ENCODE data around the gene TMEM127.
"Not testable (repeated sequence)": the region's sequence is repeated elsewhere in the genome, so short reads cannot be mapped to it uniquely, and the experiment has no call there.

TMEM127 gene, protein sequence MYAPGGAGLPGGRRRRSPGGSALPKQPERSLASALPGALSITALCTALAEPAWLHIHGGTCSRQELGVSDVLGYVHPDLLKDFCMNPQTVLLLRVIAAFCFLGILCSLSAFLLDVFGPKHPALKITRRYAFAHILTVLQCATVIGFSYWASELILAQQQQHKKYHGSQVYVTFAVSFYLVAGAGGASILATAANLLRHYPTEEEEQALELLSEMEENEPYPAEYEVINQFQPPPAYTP

DNA sequence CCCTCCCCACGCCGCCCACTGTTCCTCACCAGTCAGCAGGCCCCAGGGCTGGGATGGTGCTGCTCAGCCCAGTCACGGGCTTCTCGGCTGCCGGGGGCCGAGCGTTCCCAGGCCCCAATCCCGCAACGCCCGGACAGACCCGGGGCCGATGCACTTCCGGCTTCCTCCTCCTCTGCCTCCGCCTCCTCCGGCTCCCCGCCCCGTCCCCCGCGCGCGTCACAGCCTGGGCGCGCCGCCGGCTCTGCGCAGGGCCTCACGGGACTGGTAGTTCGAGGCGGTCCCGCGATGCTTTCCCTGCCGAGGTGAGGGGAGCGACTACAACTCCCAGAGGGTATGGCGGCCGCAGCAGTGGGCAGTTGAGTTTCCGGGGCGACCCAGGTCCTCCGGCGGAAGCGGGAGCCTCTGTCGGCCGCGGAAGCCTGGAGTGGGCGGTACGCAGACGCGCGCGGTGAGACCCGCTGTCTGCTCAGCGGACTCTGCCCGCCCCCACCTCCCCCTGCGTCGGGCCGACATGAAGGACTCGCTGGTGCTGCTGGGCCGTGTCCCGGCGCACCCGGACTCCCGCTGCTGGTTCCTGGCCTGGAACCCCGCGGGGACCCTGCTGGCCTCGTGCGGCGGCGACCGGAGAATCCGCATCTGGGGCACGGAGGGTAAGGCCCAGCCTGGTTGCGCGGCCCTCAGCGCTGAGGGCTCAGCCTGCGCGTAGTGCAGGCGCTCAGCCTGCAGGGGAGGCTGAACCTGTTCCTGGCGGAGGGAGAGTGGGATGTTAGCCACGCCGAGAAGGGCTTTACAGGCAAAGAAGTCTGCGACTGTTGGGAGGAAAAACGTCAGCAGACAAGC is at the start of gene TMEM127, which contains the start of gene CIAO1:
TMEM127 (minus strand) TSS at position 158 of the 840 bp plus-strand sequence. CDS start 616 bp downstream, outside the sequence.
CIAO1 (plus strand) TSS at position 386 of the 840 bp plus-strand sequence; CDS start at position 512, 126 bp downstream.
- peak within 1 kb of the TSS; percentile 85 for H3K27ac Mint-ChIP-seq
- peak within 1 kb of the TSS; percentile 93 for H3K4me3 Mint-ChIP-seq
- H3K36me3 Mint-ChIP-seq: peaks cover 75% of the 10 kb centered on the region
- peak; percentile 95 to 99 for DNase-seq (ENCODE audit: low spot score in 2 of 2)
- peak; percentile 94 for ATAC-seq
- no peaks in the 10 kb centered on the region for H3K9me3 Mint-ChIP-seq
- H3K4me1 Mint-ChIP-seq: peaks cover 44% of the 10 kb centered on the region

DNA sequence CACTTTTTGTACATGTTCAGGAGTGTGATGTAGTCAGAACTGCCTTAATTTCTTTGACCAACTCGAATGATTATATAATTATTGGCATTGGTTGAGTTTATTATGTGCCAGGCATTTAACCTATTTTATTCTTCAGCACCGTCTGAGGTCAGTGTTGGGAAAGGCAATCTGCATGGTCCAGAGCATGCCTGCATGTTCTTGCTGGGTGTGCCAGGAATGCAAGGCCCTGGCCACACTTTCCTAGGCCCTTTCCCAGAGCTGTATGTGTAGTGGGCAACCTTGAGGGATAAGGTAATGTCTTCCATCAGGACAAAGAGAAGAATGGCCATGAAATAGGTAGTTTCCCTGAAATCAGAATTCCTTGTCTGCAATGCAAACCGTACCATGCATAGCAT is 49.2 kb upstream of the TMEM127 start:
- Mint-ChIP-seq H3K36me3 (peaks cover 12% of the 10 kb centered on the region), H3K4me1 (peaks cover 56% of the 10 kb centered on the region), H3K27ac (peak overlapping the region; percentile 92), H3K9me3 (no peaks in the 10 kb centered on the region), H3K4me3 (peak overlapping the region; percentile 66)
- DNase-seq (ENCODE audit: low spot score in 2 of 2) (no peak), ATAC-seq (no peak)

DNA sequence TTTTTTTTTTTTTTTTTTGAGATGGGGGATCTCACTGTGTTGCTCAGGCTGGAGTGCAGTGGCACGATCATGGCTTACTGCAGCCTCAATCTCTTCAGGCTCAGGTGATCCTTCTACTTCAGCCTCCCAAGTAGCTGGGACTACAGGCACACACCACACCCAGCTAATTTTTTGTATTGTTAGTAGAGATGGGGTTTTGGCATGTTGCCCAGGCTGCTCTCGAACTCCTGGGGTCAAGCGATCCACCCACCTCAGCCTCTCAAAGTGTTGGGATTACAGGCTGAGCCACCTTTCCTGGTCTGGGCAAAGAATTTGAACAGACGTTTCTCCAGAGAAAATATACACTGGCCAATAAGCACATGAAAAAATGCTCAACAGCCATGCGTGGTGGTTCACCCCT is 42.5 kb upstream of the TMEM127 start:
- H3K9me3 Mint-ChIP-seq: no peaks in the 10 kb centered on the region
- peaks cover 41% of the 10 kb centered on the region for H3K36me3 Mint-ChIP-seq
- DNase-seq (ENCODE audit: low spot score in 2 of 2) (no peak), ATAC-seq (no peak)
- H3K4me1 Mint-ChIP-seq: peaks cover 46% of the 10 kb centered on the region
- no peak overlapping the region for H3K27ac Mint-ChIP-seq
- no peak overlapping the region for H3K4me3 Mint-ChIP-seq

DNA sequence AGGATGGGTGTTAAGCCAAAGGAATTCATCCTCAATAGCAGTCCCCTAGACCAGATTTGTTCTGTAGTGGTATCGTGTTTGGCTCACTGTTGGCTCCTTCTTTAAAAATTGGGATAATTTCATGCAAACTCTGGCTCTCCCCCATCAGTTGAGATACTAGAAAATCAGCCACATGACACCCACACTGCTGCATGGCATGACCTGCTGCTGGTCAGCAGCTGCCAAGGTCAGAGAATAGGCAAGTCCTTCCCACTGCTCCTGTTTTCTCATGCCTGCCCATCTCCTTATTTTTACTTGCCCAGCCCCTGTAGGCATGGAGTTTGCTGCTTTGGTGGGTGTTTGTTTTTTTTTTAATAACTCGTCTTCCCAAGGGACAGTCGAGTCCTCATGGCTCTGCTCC is 40.6 kb upstream of the TMEM127 start:
- H3K4me3 Mint-ChIP-seq: peak overlapping the region; percentile 100
- no peaks in the 10 kb centered on the region for H3K9me3 Mint-ChIP-seq
- ATAC-seq: no peak
- DNase-seq (ENCODE audit: low spot score in 2 of 2): no peak
- H3K36me3 Mint-ChIP-seq: peaks cover 55% of the 10 kb centered on the region
- peaks cover 47% of the 10 kb centered on the region for H3K4me1 Mint-ChIP-seq
- peak overlapping the region; percentile 99 for H3K27ac Mint-ChIP-seq

DNA sequence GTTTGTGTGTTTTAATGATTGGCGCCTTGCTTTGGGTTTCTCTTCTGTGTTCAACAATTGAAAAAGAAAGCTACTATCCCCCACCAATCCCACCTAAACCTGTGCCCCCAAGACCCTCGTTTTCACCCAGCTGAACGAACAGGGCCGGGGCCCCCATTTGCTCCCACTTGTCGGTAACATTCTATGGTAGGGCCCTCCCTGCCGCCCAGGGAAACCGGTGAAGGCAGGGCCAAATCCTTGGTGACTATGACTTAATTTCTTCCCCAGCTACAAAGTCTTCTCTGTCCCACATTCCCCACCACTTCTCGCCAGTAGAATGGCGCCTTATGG is 40.1 kb upstream of the TMEM127 start:
- peaks cover 51% of the 10 kb centered on the region for H3K4me1 Mint-ChIP-seq
- ATAC-seq (no peak), DNase-seq (ENCODE audit: low spot score in 2 of 2) (peak in 1 of 2 donors; percentile 56)
- peaks cover 59% of the 10 kb centered on the region for H3K36me3 Mint-ChIP-seq
- peak overlapping the region; percentile 99 for H3K27ac Mint-ChIP-seq
- H3K9me3 Mint-ChIP-seq: no peaks in the 10 kb centered on the region
- peak overlapping the region; percentile 100 for H3K4me3 Mint-ChIP-seq

DNA sequence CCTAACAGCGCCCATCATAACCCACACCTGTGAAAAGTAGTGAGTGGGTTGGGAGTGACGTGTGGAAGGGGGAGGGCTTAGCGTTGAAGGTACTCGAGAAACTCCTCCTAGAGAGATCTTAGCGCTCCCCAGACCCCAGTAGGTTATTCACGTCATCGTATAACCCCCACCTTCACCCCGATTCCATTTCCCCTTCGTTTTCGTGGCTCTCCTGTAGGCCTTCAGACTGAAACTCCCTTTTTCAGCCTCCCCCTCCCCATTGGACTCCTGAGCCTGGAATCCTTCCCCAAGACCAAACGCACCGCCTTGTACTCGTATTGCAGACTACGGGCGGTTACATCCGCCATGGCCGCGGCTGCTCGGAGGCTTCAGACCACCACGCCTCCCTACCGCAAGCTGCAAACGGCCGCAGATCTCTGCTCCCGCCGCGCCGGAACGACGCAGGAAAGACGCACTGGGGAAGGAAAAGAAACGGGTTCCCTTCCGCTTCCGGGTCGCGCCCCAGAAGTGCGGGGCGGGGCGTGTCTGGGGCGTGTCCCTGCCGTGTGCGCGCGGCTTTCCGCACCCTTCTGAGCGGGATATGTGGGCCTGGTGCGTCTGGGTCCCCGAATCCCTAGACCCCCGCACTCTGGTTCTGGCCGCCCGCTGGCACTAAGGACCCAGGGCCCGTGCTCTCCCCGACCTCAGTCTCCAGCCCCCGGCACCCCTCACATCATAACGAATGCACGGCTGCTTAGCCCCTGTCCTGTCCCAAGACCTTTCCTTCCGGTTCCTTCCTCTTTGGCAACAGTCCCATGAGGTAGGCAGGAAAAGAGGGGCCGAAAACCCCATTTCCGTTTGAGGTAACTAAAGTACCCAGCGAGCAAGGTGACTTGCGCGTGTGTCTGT is 39.5 kb upstream of the TMEM127 start, which contains the start of gene SNRNP200:
SNRNP200 (minus strand) TSS at position 456 of the 888 bp plus-strand sequence; CDS start at position 347, 109 bp downstream.
- Mint-ChIP-seq H3K27ac (peak within 1 kb of the TSS; percentile 99), H3K4me3 (peak within 1 kb of the TSS; percentile 100), H3K36me3 (peaks cover 66% of the 10 kb centered on the region), H3K4me1 (peaks cover 55% of the 10 kb centered on the region), H3K9me3 (no peaks in the 10 kb centered on the region)
- ATAC-seq: peak; percentile 98
- DNase-seq (ENCODE audit: low spot score in 2 of 2): peak; percentile 78 to 93

DNA sequence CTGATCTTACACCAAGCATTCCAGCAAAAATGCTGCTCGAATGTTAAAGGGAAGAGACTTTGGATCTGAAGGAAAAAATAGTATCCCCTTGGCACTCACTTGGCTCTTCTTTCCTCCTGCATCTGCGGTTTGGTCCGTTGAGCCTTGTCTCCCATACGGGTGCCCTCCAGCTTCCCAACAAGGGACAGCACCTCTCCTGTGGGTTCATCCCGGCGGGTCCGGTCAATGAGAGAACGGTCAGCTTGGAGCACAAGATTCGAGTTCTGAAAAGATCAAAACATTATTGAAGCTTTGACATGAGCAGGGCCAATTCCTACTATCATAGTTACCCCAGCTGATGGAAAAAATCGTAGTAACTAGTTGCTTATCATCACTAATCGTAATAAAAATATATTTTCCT is 38.8 kb upstream of the TMEM127 start:
- H3K27ac Mint-ChIP-seq: peak overlapping the region; percentile 99
- H3K4me3 Mint-ChIP-seq: peak overlapping the region; percentile 100
- H3K36me3 Mint-ChIP-seq: peaks cover 73% of the 10 kb centered on the region
- ATAC-seq: no peak
- no peaks in the 10 kb centered on the region for H3K9me3 Mint-ChIP-seq
- H3K4me1 Mint-ChIP-seq: peaks cover 50% of the 10 kb centered on the region
- no peak for DNase-seq (ENCODE audit: low spot score in 2 of 2)

DNA sequence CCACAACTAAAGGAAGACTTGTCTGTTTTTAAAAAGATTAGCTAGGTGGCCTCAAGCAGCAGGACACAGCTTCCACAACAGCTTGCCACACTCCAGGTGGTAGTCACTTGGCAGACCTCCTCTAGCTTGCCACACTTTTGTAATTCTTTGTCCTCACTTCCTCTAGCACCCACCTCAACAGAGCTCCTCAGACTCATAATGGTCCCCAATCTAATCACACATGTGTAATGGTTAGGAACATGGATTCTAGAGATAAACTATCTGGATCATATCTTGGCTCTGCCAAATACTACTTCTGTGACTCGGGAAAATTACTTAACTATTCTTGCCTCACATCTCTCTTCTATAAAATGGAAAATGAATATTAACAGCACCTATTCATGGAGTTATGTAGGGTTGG is 36.1 kb upstream of the TMEM127 start:
- peaks cover 50% of the 10 kb centered on the region for H3K4me1 Mint-ChIP-seq
- H3K9me3 Mint-ChIP-seq: no peaks in the 10 kb centered on the region
- H3K36me3 Mint-ChIP-seq: peaks cover 100% of the 10 kb centered on the region
- H3K27ac Mint-ChIP-seq: peak overlapping the region; percentile 35
- H3K4me3 Mint-ChIP-seq: no peak overlapping the region
- ATAC-seq: no peak
- DNase-seq (ENCODE audit: low spot score in 2 of 2): no peak

DNA sequence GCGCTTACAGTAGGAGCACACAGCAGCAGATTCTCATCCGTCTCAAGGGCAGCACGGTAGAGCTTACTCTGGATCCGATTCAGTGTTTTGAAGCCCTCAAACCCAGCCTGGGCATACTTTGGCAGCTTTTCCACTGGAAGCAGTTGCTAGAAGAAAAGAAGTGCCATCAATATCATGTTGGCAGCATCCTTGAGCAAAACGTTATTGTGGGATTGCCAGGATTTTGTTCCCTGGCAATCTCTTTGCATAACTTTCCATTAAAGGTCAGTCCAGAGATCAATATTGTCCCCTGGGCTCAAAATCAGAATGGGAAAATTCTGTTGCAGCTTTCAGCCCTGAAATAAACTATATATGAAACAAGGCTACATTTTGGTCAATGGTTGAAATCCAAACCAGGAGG is 31.1 kb upstream of the TMEM127 start:
- peaks cover 13% of the 10 kb centered on the region for H3K4me1 Mint-ChIP-seq
- no peak for ATAC-seq
- no peak overlapping the region for H3K27ac Mint-ChIP-seq
- H3K9me3 Mint-ChIP-seq: no peaks in the 10 kb centered on the region
- no peak for DNase-seq (ENCODE audit: low spot score in 2 of 2)
- H3K36me3 Mint-ChIP-seq: peaks cover 100% of the 10 kb centered on the region
- no peak overlapping the region for H3K4me3 Mint-ChIP-seq

DNA sequence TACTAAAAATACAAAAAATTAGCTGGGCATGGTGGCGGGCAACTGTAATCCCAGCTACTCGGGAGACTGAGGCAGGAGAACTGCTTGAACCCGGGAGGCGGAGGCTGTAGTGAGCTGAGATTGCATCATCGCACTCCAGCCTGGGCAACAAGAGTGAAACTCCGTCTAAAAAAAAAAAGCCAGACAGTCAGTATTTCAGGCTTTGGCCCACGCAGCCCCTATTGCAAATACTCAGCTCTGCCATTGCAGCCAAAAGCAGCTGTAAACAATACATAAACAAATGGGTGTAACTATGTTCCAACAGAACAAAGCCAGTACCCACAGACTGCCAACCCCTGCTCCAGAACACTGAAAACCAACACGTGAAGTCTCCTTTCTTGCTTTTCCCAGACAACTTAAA is 28.5 kb upstream of the TMEM127 start:
- not testable (repeated sequence) for ATAC-seq; H3K27ac Mint-ChIP-seq; DNase-seq (ENCODE audit: low spot score in 2 of 2); H3K4me3 Mint-ChIP-seq; H3K4me1 Mint-ChIP-seq; H3K9me3 Mint-ChIP-seq
- peaks cover 100% of the 10 kb centered on the region for H3K36me3 Mint-ChIP-seq

DNA sequence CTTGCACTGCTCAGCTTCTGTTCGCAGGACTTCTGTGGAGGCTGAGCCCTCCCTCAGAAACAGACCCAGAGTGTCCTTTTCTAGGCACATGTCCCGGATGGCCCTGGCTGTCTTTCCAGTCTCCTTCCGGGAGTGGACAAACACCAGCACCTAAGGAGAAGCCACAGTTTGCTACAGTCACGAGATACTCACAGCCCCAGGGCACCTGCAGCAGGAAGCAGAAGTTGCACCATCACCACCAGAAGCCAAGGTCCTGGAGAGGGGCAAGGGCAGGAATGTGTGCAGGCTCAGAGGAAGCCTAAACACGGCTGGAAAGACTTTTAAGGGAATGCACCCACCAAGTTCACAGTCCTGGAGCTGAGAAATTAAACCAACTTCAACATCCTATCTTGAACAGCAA is 26.0 kb upstream of the TMEM127 start:
- no peak overlapping the region for H3K4me3 Mint-ChIP-seq
- H3K36me3 Mint-ChIP-seq: peaks cover 100% of the 10 kb centered on the region
- no peak for DNase-seq (ENCODE audit: low spot score in 2 of 2)
- no peak for ATAC-seq
- H3K9me3 Mint-ChIP-seq: no peaks in the 10 kb centered on the region
- H3K4me1 Mint-ChIP-seq: peaks cover 18% of the 10 kb centered on the region
- peak overlapping the region; percentile 34 for H3K27ac Mint-ChIP-seq

DNA sequence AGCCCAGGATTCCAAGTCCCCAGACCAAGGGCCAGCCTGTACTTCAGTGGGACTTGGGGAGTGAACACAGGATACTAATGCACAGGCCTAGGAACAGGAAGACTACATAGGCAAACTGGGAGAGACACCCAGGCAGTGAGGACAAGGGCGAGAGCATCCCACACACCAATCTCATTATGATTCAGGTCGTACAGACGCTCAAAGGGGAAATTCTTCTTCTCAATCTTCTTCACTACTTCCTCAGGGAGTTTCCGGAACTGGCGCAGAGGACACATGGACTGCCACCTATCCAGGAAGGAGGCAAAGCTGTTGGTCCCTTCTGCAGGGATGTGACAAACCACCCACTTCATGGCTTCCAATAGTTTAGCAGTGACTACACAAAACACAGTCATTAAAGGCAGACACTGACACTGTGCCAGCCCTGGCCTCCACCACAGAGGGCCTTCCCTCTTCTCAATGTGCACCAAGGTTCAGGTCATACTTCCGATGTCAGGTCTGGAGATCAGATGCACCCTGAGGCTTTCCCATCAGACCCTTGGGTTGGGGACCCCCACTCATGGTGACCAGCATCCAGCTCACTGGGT is 21.6 kb upstream of the TMEM127 start:
- ATAC-seq (peak; percentile 56), DNase-seq (ENCODE audit: low spot score in 2 of 2) (no peak)
- H3K9me3 Mint-ChIP-seq: no peaks in the 10 kb centered on the region
- H3K27ac Mint-ChIP-seq: peak overlapping the region; percentile 12
- no peak overlapping the region for H3K4me3 Mint-ChIP-seq
- peaks cover 18% of the 10 kb centered on the region for H3K4me1 Mint-ChIP-seq
- peaks cover 100% of the 10 kb centered on the region for H3K36me3 Mint-ChIP-seq

DNA sequence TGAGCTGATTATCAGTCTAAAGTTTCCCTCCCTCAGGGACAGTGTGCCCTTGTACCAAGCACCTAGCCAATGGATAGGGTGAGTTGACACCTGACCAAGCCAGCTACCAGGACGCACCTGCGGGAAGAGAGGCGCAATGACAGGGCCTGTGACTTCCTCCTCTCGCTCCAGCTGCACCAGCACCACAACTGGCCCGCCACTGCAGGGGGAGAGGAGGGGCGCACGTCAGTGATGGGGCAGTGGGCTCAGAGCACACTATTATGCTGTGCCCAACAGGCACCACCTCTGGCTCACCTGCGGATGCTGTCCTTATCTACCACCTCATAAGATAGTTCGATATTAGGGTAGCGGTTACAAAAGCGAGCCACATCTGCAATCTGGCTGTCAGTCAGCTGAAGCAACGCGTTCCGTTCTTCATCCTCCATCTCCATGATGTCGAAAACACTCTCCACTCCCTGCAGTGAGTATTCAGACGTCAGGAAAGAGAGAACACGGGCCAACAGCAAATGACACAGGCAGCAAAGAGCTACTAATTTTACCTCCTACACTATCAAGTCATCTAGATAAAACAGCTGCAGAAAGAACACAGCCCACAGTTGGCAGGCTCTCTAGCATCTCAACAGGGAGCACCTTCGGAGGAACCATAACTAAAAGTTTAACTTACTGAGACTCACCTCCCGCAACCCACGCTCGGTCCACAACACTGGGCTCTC is 11.1 kb upstream of the TMEM127 start:
- ATAC-seq (no peak), DNase-seq (ENCODE audit: low spot score in 2 of 2) (no peak)
- H3K4me1 Mint-ChIP-seq: no peaks in the 10 kb centered on the region
- H3K27ac Mint-ChIP-seq: peak overlapping the region; percentile 26
- no peaks in the 10 kb centered on the region for H3K9me3 Mint-ChIP-seq
- no peak overlapping the region for H3K4me3 Mint-ChIP-seq
- H3K36me3 Mint-ChIP-seq: peaks cover 100% of the 10 kb centered on the region

DNA sequence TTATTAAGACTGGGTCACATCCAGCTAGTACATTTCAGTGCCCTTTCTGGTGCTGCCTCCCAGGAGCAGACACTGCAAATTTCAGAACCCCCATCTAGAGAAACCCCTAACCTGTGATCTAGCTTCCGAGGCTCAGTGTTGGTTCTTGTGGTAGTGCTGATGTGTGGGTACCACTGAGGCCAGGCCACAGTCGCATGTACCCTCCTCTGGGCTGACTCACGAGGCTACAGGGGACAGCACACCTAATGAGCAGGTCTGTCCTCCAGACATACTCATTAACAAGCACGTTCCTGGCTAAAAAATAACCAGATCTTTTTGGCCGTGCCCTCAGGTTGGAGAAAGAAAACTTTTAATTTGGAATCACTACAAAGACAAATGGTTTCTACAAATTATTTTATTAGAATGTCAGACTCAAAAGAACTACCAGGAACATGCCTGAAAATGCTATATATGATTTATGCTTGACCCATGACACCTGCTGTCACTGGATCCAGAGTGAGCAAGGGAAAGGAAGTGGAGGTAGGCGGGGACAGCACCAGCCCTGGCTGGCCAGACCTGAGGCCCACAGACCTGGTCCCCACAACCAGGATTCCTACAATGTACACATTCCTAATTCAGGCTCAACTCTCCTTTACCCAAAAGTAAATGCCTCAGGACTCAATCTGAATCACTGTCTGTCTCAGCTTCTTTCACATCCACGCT is 8.7 kb upstream of the TMEM127 start:
- Mint-ChIP-seq H3K9me3 (no peaks in the 10 kb centered on the region), H3K4me3 (no peak overlapping the region), H3K4me1 (no peaks in the 10 kb centered on the region), H3K27ac (peak overlapping the region; percentile 74), H3K36me3 (peaks cover 100% of the 10 kb centered on the region)
- ATAC-seq: peak; percentile 24
- DNase-seq (ENCODE audit: low spot score in 2 of 2): no peak
